Daoy (cell line): ENCODE measurements around the gene TBCA. TPM values are rescaled to one million over a fixed set of nuclear protein-coding genes. Genes with fewer than 3 reads are reported as not detected.

ENCODE experiments used
- DNase-seq: peaks from one replicate; pipeline ENCODE4 v3.0.0-alpha.2; 2015; ENCODE audit warnings: low read depth
- total RNA-seq: library from RNA; depleted of rRNA; stranded (reverse); fragments of >200 nt; shearing (Covaris generic); gene quantifications from 2 replicates; pipeline ENCODE4 v1.2.3, GENCODE V29; 2014

The TBCA gene
- total RNA-seq, 1 experiment from 2014 or later: 157 TPM

DNA sequence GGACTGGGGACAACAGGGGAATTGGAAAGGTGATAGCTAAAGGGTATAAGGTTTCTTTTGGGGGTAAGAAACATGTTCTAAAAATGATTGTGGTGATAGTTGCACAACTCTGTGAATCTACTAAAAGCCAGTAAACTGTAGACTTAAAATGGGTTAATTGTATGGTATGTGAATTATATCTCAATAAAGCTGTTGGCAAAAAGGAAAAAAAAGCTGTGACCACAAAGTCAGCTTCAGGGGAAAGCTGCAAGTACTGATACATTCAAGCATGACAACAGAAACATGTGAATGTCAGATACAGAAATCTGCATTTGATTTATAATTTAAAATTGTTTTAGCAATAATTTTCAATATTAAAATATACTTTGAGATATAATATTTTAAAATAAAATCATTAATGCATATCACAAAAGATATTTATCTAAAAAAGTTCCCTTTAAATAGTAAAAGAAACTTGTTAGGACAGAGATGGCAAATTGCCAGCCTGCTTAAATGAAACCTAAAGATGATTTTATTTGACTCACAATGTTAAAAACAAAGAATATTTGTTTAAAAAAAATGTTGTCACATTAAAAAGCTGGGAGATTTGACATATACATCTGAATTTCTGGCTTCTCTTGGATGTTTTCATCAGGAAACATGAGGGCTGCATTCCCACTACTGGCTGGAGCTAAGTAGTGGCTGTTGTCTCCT is 66.0 kb downstream of the TBCA start:
- DNase-seq: no peak

DNA sequence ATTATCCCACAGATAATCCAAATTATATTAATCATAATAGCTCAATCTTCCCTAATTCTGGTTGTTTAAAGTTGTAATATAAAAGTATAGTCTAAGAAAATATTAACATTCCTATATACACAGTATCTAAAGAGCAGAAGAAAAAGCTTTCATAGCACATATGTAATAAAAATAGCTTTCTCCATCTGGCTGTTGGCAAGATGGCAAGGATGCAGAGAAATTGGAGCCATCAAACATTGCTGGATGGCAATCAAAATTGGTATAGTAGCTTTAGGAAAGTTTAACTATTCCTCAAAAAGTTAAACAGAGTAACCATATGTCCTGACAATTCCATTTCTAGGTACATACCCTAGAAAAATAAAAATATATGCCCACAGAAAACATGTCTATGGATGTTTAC is 66.8 kb downstream of the TBCA start:
- no peak for DNase-seq

DNA sequence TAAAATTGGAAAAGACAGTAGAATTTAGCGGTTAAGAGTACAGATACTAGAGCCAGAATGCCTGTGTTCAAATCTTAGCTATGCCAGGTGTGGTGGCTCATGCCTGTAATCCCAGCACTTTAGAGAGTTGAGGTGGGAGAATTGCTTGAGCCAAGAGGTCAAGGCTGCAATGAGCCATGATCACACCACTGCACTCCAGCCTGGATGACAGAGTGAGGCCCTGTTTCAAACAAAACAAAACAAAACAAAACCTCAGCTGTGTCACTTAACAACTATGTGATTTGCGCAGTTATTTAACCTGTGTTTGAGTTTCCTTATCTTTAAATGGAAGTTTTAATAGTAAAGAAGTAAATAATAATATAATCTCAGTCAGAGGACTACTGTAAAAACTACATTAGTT is 68.3 kb downstream of the TBCA start:
- no peak for DNase-seq

DNA sequence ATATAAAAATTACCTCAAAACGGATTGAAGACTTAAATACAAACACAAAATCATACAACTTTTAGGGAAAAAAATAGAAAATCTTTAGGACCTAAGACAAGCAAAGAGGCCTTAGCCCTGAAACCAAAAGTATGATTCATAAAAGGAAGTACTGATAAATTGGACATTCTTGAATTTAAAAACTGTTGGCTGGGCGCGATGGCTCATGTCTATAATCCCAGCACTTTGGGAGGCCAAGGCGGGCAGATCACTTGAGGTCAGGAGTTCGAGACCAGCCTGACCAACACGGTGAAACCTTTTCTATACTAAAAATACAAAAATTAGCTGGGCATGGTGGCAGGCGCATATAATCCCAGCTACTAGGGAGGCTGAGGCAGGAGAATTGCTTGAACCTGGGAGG is 76.6 kb downstream of the TBCA start:
- peak; percentile 4 for DNase-seq

DNA sequence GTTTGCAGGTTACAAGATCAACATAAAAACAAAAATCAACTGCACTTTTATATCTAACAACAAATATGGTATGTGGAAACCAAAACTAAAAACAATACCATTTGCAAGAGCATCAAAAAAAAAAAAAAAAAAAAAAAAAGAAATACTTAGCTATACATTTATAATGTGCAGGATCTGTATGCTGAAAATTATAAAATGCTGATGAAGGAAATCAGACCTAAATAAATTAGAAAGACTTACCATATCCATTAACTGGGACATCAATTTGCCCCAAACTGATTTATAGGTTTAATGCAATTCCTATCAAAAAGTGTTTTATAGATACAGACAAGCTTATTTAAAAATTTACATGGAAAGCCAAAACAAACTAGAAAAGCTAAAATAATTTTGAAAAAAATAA is 77.2 kb downstream of the TBCA start:
- no peak for DNase-seq

DNA sequence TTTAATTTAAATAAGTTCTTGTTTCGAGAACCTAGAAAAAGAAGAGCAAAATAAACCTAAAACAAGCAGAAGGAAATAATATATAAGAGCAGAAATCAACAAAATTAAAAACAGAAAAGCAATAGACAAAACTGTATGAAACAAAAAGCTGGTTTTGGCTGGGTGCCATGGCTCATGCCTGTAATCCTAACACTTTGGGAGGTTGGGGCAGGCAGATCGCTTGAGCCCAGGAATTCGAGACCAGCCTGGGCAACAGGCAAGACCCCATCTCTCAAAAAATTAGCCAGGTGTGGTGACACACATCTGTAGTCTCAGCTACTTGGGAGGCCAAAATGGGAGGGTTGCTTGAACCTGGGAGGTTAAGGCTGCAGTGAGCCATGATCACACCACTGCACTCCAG is 78.4 kb downstream of the TBCA start:
- no peak for DNase-seq

DNA sequence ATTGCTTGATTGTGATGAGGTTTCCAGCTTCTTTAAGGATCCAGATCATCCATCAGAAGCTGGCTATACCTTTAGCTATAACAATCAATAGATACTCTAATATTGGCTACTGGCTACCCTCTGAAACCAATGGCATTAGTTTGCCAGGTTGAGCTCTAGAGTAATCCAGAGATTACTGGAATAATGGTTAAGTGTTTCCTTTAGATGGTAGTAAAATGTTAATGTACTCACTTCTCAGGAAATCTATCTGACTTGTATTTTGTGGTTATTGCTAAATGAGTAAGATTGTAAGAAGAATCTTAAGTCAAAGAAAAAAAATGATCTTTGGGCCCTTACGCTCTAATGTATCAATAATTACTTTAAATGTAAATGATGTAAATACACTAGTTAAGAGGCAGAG is 80.0 kb downstream of the TBCA start:
- DNase-seq: no peak

DNA sequence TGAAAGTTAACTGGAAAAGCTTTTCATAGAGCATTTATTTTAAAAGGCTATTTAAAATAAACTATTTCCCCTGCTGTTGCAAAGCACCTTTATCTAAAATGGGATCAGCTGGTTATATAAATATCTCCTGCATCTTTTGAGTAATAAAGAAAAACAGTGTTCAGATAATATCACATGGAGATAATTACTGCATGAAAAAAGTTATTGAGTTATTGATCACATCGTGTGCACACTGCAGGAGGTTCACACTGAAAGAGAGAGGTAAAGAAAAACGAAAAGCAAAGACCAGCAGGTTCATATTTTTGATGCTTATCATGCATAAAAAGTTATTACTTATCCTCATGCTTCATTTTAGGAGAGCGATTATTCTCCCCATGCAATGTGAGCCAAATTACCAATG is 82.2 kb downstream of the TBCA start:
- no peak for DNase-seq

DNA sequence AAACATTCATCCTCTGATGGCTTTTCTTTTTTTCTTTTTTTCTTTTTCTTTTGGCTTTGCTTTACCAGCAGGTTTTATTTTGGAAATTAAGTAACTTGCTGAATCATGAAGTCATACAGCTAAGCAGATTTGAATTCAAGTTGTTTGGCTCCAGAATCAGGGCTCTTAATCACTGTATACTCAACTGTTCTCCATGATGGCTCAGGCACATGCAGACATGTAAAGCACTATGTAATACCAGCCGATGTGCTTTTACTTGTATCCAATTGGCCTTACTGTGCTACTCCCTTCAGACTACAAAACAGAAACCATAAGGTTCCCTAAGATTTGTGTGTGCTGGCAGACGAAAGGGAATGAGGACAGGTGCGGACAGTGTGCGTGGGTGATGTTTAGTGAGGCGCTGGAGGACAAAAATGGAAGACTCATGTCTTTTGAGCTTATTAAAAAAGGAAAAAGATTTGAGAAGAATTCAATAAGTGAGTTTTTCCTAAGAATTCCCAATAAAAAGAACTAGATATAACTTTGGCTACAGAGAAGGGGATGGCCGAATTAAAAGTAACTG is 92.9 kb downstream of the TBCA start:
- no peak for DNase-seq

DNA sequence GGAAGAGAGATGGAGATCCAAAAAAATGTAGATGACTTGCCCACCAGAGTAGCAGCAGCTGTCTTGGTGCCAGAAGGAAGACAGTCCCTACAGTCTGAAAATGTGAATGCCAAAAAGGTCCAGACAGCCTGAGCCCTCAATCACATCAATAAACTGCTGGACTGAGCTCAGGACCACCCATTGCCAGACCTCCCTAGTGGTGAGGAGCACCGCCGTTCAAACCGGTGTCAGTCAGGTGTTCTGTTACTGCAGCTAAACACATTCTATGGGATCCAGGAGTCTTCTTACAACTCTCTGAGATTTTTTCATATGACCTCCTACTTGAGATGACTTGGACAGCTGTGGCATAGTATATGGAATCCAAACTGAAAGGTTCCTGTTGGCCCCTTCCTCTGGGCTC is 105.6 kb downstream of the TBCA start:
- DNase-seq: no peak

DNA sequence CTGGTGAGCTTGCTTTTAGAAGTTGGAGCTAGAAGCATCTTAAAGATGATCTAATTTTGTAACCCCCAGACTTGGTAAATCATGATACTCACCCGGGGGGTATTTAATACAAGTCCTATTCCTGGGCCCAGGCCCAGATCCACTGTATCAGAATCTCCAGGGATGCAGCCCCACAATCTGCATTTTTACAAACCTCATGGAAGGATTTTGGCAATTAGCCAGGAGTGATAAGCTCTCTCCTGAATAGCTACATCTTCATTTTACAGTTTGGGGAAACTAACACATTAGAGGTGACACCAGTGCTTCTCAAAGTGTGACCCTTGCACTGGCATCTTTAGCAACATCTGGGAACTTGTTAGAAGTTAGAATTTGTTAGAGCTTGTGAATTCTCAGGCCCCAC is 106.5 kb downstream of the TBCA start:
- no peak for DNase-seq

DNA sequence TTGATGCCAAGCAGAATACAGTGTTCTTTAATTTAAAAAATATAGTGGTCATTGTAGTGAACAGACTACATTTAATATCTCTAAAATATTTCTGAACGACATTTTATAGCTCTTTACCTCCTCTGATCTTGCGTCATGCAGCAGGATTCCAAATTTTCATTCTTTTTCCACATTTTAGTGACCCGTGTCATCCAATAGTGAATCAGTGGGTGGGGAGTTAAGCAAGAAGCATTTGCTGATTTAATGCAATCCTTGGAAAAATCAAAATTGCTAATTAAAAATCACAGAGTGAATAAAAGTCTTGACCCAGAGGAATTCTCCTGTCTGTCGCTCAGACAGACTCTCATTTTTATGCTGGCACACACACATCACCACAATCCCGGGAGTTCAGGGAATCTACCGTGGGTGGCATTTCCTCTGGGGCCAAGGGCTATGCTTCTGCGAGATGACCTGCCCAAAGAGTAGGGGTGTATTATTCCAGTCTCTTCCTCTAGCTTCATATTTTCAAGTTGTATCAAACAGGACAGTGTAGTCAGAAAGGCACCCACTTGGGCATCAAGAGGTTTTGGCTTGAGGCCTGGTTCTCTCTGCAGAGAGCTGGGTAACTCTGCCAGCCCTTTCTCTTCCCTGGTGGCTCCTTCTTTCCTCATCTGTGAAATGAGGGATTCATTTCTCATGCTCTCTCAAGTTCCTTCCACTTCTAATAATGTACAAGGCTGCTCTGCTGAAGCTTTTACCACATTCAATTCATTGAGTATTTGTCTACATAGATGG is 112.9 kb downstream of the TBCA start:
- DNase-seq: no peak

DNA sequence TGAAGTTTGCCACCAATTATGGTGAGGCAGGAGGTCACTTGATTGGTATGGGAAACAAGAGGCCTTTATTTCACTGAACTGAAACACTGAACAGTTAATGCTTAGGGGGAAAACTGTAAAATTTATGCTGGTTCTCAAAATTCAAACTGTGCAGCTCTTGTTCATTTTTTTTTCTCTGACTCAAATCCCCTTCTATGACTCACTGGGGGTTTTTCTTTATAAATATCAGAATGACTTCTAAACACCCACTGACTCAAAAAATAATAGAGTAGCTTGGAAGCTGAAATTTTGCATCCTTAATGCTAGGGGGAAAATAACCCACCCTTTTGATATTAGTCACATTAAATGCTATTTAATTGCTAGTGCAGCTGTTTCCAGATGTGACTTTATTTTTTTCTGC is 113.5 kb downstream of the TBCA start:
- no peak for DNase-seq

DNA sequence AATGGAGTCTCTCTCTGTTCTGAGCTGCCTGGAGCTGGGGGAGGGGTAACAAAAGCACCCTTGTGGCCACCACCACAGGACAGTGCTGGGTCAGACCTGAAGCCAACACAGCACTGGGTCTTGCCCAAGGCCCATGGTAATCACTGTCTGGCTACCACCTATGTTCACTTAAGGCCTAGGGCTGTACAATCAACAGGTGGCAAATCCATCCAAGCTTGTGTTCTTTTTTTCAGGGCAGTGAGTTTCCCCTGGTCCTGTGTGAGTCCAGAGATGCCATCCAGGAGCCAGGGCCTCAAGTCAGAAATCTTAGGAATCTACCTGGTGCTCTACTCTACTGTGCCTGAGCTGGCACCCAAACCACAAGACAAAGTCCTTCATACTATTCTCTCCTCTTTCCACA is 117.5 kb downstream of the TBCA start:
- no peak for DNase-seq

DNA sequence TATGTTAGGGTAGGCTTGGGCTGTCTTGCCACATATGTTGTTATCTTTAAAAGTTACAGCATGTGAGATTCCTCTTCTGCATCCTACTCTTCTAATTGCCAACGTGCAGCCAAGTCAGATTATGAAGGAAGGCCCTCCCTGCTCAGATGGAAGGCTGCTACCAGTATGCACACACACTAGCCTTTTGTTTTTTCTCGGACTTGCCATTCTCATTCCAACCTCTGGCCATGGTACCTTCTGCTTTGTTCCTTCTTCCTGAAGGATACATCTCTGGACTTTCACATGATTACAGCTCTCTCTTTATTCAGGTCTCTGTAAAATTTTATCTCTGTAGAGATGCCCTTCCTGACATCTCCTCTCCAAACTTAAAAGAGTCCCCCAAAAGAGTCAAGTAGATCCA is 124.8 kb downstream of the TBCA start:
- no peak for DNase-seq

DNA sequence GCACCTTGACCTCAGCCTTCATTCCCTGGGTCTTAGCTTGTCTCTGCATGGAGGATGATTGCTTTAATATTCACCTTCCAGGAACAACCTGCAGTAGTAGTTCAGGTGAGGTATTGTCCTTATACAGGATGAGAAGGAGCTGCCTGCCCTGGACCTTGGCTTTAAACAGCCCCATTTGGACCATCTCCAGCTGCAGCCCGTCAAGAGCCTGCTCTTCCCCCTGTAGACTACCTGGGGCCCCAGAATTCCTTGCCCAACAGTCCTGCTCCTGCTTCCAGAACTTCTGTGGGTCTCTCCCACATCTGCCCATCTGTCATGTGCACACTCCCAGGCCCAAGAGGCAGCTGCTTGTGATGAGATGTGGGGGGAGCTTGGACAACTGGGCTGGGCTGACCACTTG is 125.5 kb downstream of the TBCA start:
- no peak for DNase-seq

DNA sequence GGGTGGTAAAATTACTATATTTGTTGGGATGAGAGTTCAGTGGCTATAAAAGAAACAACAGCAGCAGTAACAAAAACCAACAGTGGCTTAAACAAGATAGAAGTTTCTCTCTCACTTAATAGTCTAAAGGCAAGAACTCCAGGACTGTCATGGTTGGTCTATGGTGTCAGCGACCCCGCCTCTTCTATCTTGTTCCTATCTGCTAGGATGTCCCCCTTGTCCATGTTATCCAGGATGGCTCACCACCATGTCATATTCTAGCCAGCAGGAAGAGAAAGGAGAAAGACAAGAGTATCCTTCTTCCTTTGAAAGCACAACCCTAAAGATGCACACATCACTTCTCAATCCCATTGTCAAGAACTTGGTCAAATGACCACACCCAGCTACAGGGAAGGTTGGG is 126.4 kb downstream of the TBCA start:
- no peak for DNase-seq

DNA sequence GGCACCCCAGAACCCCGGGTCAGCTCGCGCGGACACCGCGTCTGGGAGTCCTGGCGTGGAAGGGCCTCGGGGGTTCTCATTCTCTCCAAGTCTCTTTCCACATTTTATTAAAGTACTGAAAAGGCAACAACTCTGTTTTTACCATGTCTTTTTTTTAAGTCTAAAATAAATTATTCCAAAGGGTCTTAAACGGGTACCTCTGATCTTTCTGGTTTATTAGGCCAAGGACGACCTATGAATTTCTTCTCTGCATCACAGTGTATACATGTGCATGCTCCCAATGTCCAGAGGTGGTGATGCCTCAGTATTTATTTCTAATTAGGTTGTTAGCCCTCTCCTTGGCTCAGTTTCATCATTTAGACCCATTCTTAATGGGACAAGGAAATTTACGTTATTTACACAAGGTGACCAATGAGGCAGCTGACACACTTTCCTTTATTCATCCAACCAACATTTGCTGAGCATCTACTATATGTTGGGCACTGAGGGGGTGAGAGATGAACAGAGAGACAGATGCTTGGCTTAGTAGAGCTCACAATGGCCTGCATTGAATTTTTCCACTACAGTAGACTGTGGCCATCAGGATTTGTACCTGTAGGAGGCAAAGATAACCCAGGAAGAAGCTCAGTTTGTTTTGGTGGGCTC is 130.0 kb downstream of the TBCA start:
- no peak for DNase-seq

DNA sequence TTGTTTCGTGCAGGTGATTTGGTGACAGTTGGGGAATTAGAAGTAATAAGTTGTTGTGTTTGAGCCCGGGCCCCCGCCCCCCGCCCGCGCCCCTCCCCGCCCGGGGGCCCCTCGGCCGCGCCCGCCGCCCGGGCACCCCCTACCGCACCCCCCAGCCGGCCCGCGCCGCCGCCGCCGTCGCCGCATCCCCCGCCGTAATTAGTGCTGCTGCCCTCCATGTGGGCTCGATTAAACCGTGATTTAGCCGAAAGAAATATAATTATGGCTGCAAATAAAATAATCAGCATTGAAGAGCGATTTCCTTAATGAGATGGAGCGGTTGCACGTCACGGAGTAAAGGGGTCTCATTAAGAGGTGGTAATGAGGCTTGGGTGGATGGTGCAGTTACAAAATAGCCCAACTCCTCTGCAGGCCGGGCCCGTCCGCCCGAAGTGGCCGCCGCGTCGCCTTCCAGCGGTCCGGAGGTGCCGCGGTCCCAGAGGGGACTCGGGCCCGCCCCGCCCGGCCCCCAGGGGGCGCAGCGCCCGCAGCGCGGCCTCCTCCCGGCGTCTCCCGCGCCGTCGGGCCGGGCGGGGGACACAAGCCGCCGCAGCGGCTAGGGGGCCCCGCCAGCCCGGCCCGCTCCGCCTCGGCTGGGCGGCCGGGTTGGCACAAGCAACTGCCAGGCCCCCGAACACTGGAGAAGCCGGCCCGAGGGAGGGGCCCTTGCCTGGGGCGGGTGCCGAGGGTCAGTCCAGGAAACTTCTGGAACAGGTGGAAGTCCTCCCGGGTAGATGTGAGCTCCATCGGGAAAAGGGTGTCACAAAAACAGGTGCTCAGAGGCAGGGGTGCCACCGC is 130.8 kb downstream of the TBCA start:
- DNase-seq: peak; percentile 70

DNA sequence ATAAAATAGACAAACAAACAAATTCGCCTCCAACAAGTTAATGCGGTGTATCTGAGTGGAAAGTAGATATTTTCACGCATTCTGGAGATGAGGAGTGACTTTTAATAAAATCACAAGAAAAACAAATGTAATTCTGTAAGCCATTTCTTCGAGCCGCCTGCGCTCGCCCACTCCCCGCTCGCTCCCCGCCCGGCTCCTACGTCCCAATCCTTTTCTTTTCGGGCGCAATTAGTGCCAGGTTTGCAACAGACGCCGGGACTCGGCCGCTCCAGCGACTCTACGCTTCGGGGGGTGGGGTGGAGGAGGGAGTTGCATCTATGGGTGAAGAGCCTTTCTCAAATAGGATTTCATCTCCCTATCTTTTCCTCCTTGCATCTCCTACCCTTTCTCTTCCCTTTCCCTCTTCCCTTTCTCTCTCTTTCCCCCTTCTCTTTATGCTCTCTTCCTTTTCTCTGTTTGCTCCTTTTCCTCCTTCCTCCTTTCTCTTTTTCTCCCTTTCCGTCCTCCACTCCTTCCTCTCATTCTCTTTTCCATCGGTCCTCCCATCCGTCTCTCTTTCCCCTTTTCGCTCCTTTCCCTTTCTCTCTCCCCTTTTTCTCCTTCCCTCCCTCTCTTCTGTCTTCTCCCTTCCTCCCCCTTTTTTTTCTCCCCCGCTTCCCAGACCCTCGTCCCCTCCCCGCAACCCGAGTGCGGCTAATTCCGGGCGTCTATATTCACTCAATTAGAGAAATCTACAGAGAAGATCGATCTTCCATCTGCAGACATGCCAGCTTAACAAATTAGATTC is 131.6 kb downstream of the TBCA start:
- peak; percentile 52 for DNase-seq
